ENCODE data around the gene PLCD1.
A peak's percentile ranks its signal among the peaks of the same experiment; 100 is the strongest.
"Not testable (repeated sequence)": the region's sequence is repeated elsewhere in the genome, so short reads cannot be mapped to it uniquely, and the experiment has no call there.

PLCD1 gene

GRCh38 chr3:38039101-38039898 is 9.9 kb upstream of the PLCD1 start, which contains the start of gene DLEC1:
Gene DLEC1, plus strand, starts transcription at chr3:38039208. Its CDS starts 18 bp downstream, at chr3:38039226.
- peak in 36 of 42 donors; percentile 27 to 74 (median 52) for DNase-seq
- intact Hi-C loops (cut with DNase I), result no loop called here

- DNase-seq, result no peak
- intact Hi-C loops (cut with DNase I), result no loop called here
These were observed 9.0 kb upstream of the PLCD1 start for GRCh38 chr3:38038447-38038911.

GRCh38 chr3:38036906-38037305 is 7.5 kb upstream of the PLCD1 start:
- intact Hi-C loops (cut with DNase I), result no loop called here
- DNase-seq, result no peak

GRCh38 chr3:38036286-38036685 is 6.8 kb upstream of the PLCD1 start:
- intact Hi-C loops (cut with DNase I), result no loop called here
- no peak for DNase-seq

GRCh38 chr3:38034335-38034734 is 4.9 kb upstream of the PLCD1 start:
- intact Hi-C loops (cut with DNase I); DNase-seq: not testable (repeated sequence)

GRCh38 chr3:38033586-38033985 is 4.1 kb upstream of the PLCD1 start:
- DNase-seq; intact Hi-C loops (cut with DNase I): not testable (repeated sequence)

- intact Hi-C loops (cut with DNase I), result no loop called here
- DNase-seq, result no peak
These were observed 3.0 kb upstream of the PLCD1 start for GRCh38 chr3:38032328-38032865.

- DNase-seq, result peak in 7 of 42 donors; percentile 22 to 81 (median 49)
These were observed 1.9 kb upstream of the PLCD1 start for GRCh38 chr3:38031022-38031994.

GRCh38 chr3:38030126-38031021 is 932 bp upstream of the PLCD1 start:
- no peak for DNase-seq
- intact Hi-C loops (cut with DNase I), result no loop called here

More at GRCh38 chr3:38031022-38031994, 1.9 kb upstream of the PLCD1 start:
- intact Hi-C loops (cut with DNase I), result no loop called here

GRCh38 chr3:38028621-38029361 is 651 bp downstream of the PLCD1 start:
- intact Hi-C loops (cut with DNase I), result no loop called here
- no peak for DNase-seq

- no peak for DNase-seq
- intact Hi-C loops (cut with DNase I), result no loop called here
These were observed 1.7 kb downstream of the PLCD1 start for GRCh38 chr3:38027466-38028465.

- no peak for DNase-seq
- intact Hi-C loops (cut with DNase I), result no loop called here
These were observed 2.6 kb downstream of the PLCD1 start for GRCh38 chr3:38026856-38027255.

- DNase-seq, result peak in 2 of 42 donors; percentile 12 to 25
- intact Hi-C loops (cut with DNase I), result no loop called here
These were observed 6.3 kb downstream of the PLCD1 start for GRCh38 chr3:38022896-38023709.

GRCh38 chr3:38022301-38022700 is 7.1 kb downstream of the PLCD1 start:
- intact Hi-C loops (cut with DNase I), result no loop called here

GRCh38 chr3:38021196-38021595 is 8.2 kb downstream of the PLCD1 start:
- DNase-seq, result peak in 1 of 42 donors; percentile 27
- intact Hi-C loops (cut with DNase I), result no loop called here

More at GRCh38 chr3:38022301-38022700, 7.1 kb downstream of the PLCD1 start:
- no peak for DNase-seq

GRCh38 chr3:38020342-38020726 is 9.1 kb downstream of the PLCD1 start:
- intact Hi-C loops (cut with DNase I), result no loop called here
- peak in 1 of 42 donors; percentile 1 for DNase-seq
